ENCODE measurements around the gene EXOC7.

EXOC7 gene

GRCh38 chr17:76056882-76057281, 46.7 kb downstream of the EXOC7 start:
- no peak for TF ChIP-seq CTCF (IDR thresholded peaks at IDR 0.05; ENCODE audit: low read depth, low read length)
- DNase-seq (ENCODE audit: extremely low read depth, low read depth) = no peak

- no peak for TF ChIP-seq CTCF (IDR thresholded peaks at IDR 0.05; ENCODE audit: low read depth, low read length)
- no peak for DNase-seq (ENCODE audit: extremely low read depth, low read depth)
These were observed 49.5 kb downstream of the EXOC7 start for GRCh38 chr17:76054112-76054476.

GRCh38 chr17:76053246-76054111, 50.1 kb downstream of the EXOC7 start:
- no peak for TF ChIP-seq CTCF (IDR thresholded peaks at IDR 0.05; ENCODE audit: low read depth, low read length)
- DNase-seq (ENCODE audit: extremely low read depth, low read depth) = no peak

- TF ChIP-seq CTCF (IDR thresholded peaks at IDR 0.05; ENCODE audit: low read depth, low read length) = no peak
These were observed 52.0 kb downstream of the EXOC7 start for GRCh38 chr17:76051561-76051960.

GRCh38 chr17:76050538-76051467, 52.8 kb downstream of the EXOC7 start:
- no peak for DNase-seq (ENCODE audit: extremely low read depth, low read depth)
- no peak for TF ChIP-seq CTCF (IDR thresholded peaks at IDR 0.05; ENCODE audit: low read depth, low read length)

More at GRCh38 chr17:76051561-76051960, 52.0 kb downstream of the EXOC7 start:
- DNase-seq (ENCODE audit: extremely low read depth, low read depth) = no peak

- TF ChIP-seq CTCF (IDR thresholded peaks at IDR 0.05; ENCODE audit: low read depth, low read length) = no peak
- no peak for DNase-seq (ENCODE audit: extremely low read depth, low read depth)
These were observed 53.6 kb downstream of the EXOC7 start for GRCh38 chr17:76049836-76050537.
